ENCODE results near the gene CEP63. TPM values are rescaled to one million over a fixed set of nuclear protein-coding genes. Genes with fewer than 3 reads are reported as not detected.

CEP63 gene
- total RNA-seq, 1 experiment from 2014 or later, result 19.1 TPM

DNA sequence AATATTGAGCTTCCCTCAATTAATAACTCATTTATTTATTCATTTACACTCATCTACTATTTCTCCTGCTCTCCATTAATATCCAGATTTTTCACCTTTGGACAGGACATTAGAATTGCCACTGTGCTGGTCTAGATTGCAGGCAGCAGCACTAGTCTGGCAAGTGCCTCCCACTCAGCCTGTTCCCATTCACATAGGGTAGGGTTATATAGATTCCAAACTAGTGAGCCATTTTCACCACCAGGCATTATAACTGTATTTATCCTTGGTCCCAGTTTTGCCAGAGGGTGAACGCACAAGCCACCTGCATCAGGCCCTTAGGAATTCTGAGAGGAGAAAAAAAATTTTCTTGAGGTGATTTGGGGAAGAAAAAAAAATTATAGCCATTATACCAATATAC, 44.5 kb upstream of the CEP63 start:
- TF ChIP-seq SP1 (IDR thresholded peaks at IDR 0.05; ENCODE audit: low read depth) (no peak), EGR1 (IDR thresholded peaks at IDR 0.05; ENCODE audit: low read depth) (no peak), SRF (IDR thresholded peaks at IDR 0.05; ENCODE audit: low read depth) (no peak), ZFX (IDR thresholded peaks at IDR 0.05) (no peak), CEBPB (IDR thresholded peaks at IDR 0.05; ENCODE audit: low read depth) (no peak), ZBTB33 (IDR thresholded peaks at IDR 0.05; ENCODE audit: extremely low read depth, insufficient replicate concordance, low read length) (no peak), EZH2phosphoT487 (IDR thresholded peaks at IDR 0.05; ENCODE audit: borderline replicate concordance) (no peak), CBX3 (IDR thresholded peaks at IDR 0.05; ENCODE audit: low read depth) (no peak), RAD21 (IDR thresholded peaks at IDR 0.05; ENCODE audit: low read depth) (no peak), ATF3 (IDR thresholded peaks at IDR 0.05) (no peak), MAX (IDR thresholded peaks at IDR 0.05) (no peak), ELF1 (IDR thresholded peaks at IDR 0.05; ENCODE audit: borderline replicate concordance, low read depth) (no peak), YY1 (IDR thresholded peaks at IDR 0.05; ENCODE audit: extremely low read depth, insufficient replicate concordance, low read depth, low read length) (no peak), POLR2A (IDR thresholded peaks at IDR 0.05; ENCODE audit: borderline replicate concordance, extremely low read depth, insufficient read depth, insufficient read length) (no peak), FOSL1 (IDR thresholded peaks at IDR 0.05; ENCODE audit: low read depth) (no peak), ZNF274 (IDR thresholded peaks at IDR 0.05; ENCODE audit: low read depth, low read length) (no peak), JUND (IDR thresholded peaks at IDR 0.05) (no peak), SIN3A (IDR thresholded peaks at IDR 0.05; ENCODE audit: low read depth) (no peak)
- TF ChIP-seq, protein P1, sequence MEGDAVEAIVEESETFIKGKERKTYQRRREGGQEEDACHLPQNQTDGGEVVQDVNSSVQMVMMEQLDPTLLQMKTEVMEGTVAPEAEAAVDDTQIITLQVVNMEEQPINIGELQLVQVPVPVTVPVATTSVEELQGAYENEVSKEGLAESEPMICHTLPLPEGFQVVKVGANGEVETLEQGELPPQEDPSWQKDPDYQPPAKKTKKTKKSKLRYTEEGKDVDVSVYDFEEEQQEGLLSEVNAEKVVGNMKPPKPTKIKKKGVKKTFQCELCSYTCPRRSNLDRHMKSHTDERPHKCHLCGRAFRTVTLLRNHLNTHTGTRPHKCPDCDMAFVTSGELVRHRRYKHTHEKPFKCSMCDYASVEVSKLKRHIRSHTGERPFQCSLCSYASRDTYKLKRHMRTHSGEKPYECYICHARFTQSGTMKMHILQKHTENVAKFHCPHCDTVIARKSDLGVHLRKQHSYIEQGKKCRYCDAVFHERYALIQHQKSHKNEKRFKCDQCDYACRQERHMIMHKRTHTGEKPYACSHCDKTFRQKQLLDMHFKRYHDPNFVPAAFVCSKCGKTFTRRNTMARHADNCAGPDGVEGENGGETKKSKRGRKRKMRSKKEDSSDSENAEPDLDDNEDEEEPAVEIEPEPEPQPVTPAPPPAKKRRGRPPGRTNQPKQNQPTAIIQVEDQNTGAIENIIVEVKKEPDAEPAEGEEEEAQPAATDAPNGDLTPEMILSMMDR (IDR thresholded peaks at IDR 0.05 in 2 of 3, conservative IDR thresholded peaks at IDR 0.05 in 1 of 3; ENCODE audit: borderline replicate concordance in 1 of 3, insufficient read depth in 1 of 3, low read depth in 2 of 3, low read length in 2 of 3), result no peak
- TF ChIP-seq, protein P2, sequence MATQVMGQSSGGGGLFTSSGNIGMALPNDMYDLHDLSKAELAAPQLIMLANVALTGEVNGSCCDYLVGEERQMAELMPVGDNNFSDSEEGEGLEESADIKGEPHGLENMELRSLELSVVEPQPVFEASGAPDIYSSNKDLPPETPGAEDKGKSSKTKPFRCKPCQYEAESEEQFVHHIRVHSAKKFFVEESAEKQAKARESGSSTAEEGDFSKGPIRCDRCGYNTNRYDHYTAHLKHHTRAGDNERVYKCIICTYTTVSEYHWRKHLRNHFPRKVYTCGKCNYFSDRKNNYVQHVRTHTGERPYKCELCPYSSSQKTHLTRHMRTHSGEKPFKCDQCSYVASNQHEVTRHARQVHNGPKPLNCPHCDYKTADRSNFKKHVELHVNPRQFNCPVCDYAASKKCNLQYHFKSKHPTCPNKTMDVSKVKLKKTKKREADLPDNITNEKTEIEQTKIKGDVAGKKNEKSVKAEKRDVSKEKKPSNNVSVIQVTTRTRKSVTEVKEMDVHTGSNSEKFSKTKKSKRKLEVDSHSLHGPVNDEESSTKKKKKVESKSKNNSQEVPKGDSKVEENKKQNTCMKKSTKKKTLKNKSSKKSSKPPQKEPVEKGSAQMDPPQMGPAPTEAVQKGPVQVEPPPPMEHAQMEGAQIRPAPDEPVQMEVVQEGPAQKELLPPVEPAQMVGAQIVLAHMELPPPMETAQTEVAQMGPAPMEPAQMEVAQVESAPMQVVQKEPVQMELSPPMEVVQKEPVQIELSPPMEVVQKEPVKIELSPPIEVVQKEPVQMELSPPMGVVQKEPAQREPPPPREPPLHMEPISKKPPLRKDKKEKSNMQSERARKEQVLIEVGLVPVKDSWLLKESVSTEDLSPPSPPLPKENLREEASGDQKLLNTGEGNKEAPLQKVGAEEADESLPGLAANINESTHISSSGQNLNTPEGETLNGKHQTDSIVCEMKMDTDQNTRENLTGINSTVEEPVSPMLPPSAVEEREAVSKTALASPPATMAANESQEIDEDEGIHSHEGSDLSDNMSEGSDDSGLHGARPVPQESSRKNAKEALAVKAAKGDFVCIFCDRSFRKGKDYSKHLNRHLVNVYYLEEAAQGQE (IDR thresholded peaks at IDR 0.05; ENCODE audit: low read depth), result no peak
- DNase-seq (ENCODE audit: low read depth, low spot score) (no peak), ATAC-seq (no peak)
- H2AFZ ChIP-seq (ENCODE audit: low read depth, low read length, poor library complexity, severe bottlenecking), result no peak overlapping the region
- H3K9me3 ChIP-seq (ENCODE audit: control insufficient read depth in 1 of 2, insufficient read depth in 1 of 2, low read depth in 1 of 2, low read length in 2 of 2), result no peaks in the 10 kb centered on the region
- no peaks in the 10 kb centered on the region for H3K9me2 ChIP-seq (ENCODE audit: insufficient read depth)
- no peak overlapping the region for H3K9ac ChIP-seq (ENCODE audit: low read length)
- RAD21 ChIA-PET (ENCODE audit: low non-redundant PET in 1 of 2, low total read pairs in 2 of 2, uncharacterized antibody in 2 of 2, unreplicated experiment in 2 of 2), result no interaction called here
- no TSS peak for BruUV-seq (replicated peaks)
- POLR2A ChIA-PET, result no interaction called here
- no peaks in the 10 kb centered on the region for H3K79me2 ChIP-seq (ENCODE audit: insufficient read depth, low read length)
- no peaks in the 10 kb centered on the region for H4K20me1 ChIP-seq (ENCODE audit: insufficient read depth)
- H3K4me1 ChIP-seq (ENCODE audit: control insufficient read depth in 1 of 2, insufficient read depth in 2 of 2, low read length in 2 of 2), result no peaks in the 10 kb centered on the region
- no peak overlapping the region for H3K27ac ChIP-seq (ENCODE audit: low read depth, low read length)
- intact Hi-C loops (cut with micrococcal nuclease), result no loop called here
- H3K4me3 ChIP-seq (replicated peaks in 1 of 2; ENCODE audit: low read depth in 1 of 2, low read length in 2 of 2), result no peak overlapping the region
- CTCF ChIA-PET, result no interaction called here
- H3K27me3 ChIP-seq (ENCODE audit: insufficient read depth, low read length), result no peaks in the 10 kb centered on the region
- no peaks in the 10 kb centered on the region for H3K36me3 ChIP-seq (ENCODE audit: control insufficient read depth in 1 of 2, insufficient read depth in 2 of 2, low read length in 2 of 2)
- no peak overlapping the region for H3K4me2 ChIP-seq (ENCODE audit: low read length)

Measured in HCT116 (cell line).